Cardiac fibroblast (primary cell): ENCODE measurements around the gene EN1.

Experiments
- DNase-seq, 2 donors: peaks; one replicate each; pipeline versions ENCODE4 v3.0.0 to v3.0.0-alpha.2; 2010; ENCODE audit warnings: low read depth in 2 of 2
- H3K4me3 ChIP-seq, 2 donors: replicated peaks in 1 of 2; 1 replicate in 1 of 2; 2 replicates in 1 of 2; pipeline ENCODE4 v1.5.1; 2011; ENCODE audit warnings: low read depth in 2 of 2, low read length in 2 of 2, mild to moderate bottlenecking in 2 of 2, moderate library complexity in 1 of 2
- CTCF ChIP-seq: IDR thresholded peaks from one replicate; pipeline ENCODE4 v1.5.1; 2011; ENCODE audit warnings: low read depth, mild to moderate bottlenecking, low read length, inconsistent platforms

The EN1 gene

GRCh38 chr2:118856330-118856977 is 9.0 kb upstream of the EN1 start:
- no peak for TF ChIP-seq CTCF
- no peak for DNase-seq
- H3K4me3 ChIP-seq, result no peak overlapping the region

GRCh38 chr2:118855451-118856279 is 8.2 kb upstream of the EN1 start:
- TF ChIP-seq CTCF, result peak; percentile 96
- DNase-seq, result peak; percentile 77 to 81
- H3K4me3 ChIP-seq, result peak overlapping the region; percentile 10 to 19

GRCh38 chr2:118854507-118855345 is 7.3 kb upstream of the EN1 start:
- no peak overlapping the region for H3K4me3 ChIP-seq
- DNase-seq, result no peak
- TF ChIP-seq CTCF, result no peak

- TF ChIP-seq CTCF, result no peak
- no peak overlapping the region for H3K4me3 ChIP-seq
- DNase-seq, result no peak
Observed at GRCh38 chr2:118853651-118854291, 6.3 kb upstream of the EN1 start.

- DNase-seq, result no peak
- TF ChIP-seq CTCF, result no peak
- no peak overlapping the region for H3K4me3 ChIP-seq
Observed at GRCh38 chr2:118853129-118853640, 5.7 kb upstream of the EN1 start.

GRCh38 chr2:118852605-118853128 is 5.2 kb upstream of the EN1 start:
- TF ChIP-seq CTCF, result no peak
- no peak overlapping the region for H3K4me3 ChIP-seq
- no peak for DNase-seq
